MM.1S (cell line): ENCODE data around the gene DHFR.

ENCODE experiments used
- CTCF ChIP-seq: fragments of 300-600 bp; sonication (generic); IDR thresholded peaks from 2 replicates; pipeline ENCODE4 v1.5.1; 2016; ENCODE audit warnings: antibody characterized with exemption, low read length, mixed read lengths
- EZH2phosphoT487 ChIP-seq: fragments of 300-600 bp; sonication (generic); IDR thresholded peaks from 2 replicates; pipeline ENCODE4 v1.6.1; 2018; ENCODE audit warnings: antibody characterized with exemption, low read length

GRCh38 chr5:80594810-80595209 is 60.0 kb downstream of the DHFR start:
- TF ChIP-seq CTCF (no peak), EZH2phosphoT487 (no peak)
